Mammary epithelial cell (primary cell): ENCODE data around the gene CDH12.

Source experiments
- EZH2 ChIP-seq: IDR thresholded peaks from 2 replicates; pipeline ENCODE4 v1.6.1; 2012; ENCODE audit warnings: low read length, inconsistent platforms, borderline replicate concordance
- TF ChIP-seq, protein P1 (sequence below), 2 donors: IDR thresholded peaks in 1 of 2; conservative IDR thresholded peaks in 1 of 2; 2 replicates each; pipeline ENCODE4 v1.5.1; 2011 to 2012; ENCODE audit warnings: inconsistent platforms in 2 of 2, low read length in 2 of 2, mild to moderate bottlenecking in 2 of 2, control low read depth in 1 of 2, low read depth in 1 of 2; ENCODE audit not compliant: insufficient read depth in 1 of 2; ENCODE audit errors: extremely low read depth in 1 of 2

- TF ChIP-seq, protein P1, sequence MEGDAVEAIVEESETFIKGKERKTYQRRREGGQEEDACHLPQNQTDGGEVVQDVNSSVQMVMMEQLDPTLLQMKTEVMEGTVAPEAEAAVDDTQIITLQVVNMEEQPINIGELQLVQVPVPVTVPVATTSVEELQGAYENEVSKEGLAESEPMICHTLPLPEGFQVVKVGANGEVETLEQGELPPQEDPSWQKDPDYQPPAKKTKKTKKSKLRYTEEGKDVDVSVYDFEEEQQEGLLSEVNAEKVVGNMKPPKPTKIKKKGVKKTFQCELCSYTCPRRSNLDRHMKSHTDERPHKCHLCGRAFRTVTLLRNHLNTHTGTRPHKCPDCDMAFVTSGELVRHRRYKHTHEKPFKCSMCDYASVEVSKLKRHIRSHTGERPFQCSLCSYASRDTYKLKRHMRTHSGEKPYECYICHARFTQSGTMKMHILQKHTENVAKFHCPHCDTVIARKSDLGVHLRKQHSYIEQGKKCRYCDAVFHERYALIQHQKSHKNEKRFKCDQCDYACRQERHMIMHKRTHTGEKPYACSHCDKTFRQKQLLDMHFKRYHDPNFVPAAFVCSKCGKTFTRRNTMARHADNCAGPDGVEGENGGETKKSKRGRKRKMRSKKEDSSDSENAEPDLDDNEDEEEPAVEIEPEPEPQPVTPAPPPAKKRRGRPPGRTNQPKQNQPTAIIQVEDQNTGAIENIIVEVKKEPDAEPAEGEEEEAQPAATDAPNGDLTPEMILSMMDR (conservative IDR thresholded peaks at IDR 0.05 in 1 of 2, IDR thresholded peaks at IDR 0.05 in 1 of 2; ENCODE audit: extremely low read depth in 1 of 2, insufficient read depth in 1 of 2, low read depth in 1 of 2, low read length in 2 of 2) = no peak
- TF ChIP-seq EZH2 = no peak
Measured at GRCh38 chr5:22663134-22663533, 190.0 kb downstream of the CDH12 start.
